CD4-positive, alpha-beta T cell treated with Interleukin-4 for 1 hour (primary cell): ENCODE measurements around the gene SLFNL1.
A peak's percentile ranks its signal among the peaks of the same experiment; 100 is the strongest.

Source experiments
- DNase-seq, 2 donors: peaks; one replicate each; pipeline ENCODE4 v3.0.0-alpha.2; 2020 to 2022

The SLFNL1 gene

DNA sequence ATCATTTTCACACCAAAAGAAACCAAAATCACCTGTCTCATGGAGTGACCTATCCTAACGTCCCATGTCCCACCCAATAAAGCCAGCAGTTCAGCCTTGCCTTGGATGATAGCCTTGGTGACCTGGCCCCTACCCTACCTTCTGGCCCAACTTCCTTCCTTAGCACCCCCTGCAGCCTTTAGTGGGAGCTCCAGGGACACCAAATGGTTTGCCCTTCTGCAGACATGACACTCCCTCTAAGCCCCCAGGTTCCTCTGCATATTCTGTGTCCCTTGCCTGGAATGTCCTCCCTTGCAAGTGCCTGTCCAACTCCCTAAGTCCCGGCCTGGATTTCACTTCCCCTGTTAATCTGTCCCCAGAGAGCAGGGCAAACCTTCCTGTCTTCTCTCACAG is 2.2 kb downstream of the SLFNL1 start:
- no peak for DNase-seq

DNA sequence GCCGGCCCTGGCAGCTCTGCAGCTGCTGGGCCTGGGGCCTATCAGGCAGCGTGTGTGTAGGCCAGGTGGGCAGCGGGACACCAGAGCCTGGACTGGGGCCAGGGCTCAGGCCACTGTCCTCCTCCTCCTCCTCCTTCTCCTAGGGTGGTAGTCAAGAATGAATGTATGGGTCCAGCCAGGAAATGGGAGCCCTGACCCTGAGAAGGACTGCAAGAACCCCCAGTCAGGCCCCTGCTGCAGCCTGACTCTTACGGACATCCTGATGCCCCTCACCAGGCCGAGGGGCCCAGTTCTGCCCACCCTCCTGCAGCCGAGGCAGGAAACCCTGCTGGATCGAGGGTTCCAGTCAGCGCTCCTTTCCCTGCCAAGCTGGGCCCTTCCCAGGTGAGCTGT is 3.5 kb downstream of the SLFNL1 start:
- DNase-seq, result no peak

- DNase-seq, result no peak
Measured at GRCh38 chr1:41017141-41018017, 4.1 kb downstream of the SLFNL1 start.

- DNase-seq, result no peak
Measured at GRCh38 chr1:41015897-41016470, 5.5 kb downstream of the SLFNL1 start.

- no peak for DNase-seq
Measured at GRCh38 chr1:41015281-41015896, 6.1 kb downstream of the SLFNL1 start.

DNA sequence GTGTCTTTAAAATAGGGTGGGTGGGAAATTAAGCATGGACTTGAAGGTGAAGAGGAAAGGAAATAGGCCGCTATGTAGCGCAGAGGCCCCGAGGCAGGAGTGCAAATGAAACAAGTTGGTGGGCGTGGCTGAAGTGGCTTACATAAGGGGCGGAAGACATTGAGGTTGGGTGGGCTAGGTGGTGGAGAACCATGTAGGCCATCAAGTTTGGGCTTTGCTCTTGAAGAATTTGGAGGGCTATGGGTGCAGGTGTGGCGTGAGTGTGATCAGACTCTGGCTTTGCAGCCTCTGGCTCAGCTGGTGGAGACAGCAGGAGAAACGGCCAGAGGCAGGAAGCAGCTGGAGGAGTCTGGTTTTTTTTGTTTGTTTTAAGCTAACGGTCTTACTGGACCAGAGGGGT is 6.7 kb downstream of the SLFNL1 start:
- no peak for DNase-seq

DNA sequence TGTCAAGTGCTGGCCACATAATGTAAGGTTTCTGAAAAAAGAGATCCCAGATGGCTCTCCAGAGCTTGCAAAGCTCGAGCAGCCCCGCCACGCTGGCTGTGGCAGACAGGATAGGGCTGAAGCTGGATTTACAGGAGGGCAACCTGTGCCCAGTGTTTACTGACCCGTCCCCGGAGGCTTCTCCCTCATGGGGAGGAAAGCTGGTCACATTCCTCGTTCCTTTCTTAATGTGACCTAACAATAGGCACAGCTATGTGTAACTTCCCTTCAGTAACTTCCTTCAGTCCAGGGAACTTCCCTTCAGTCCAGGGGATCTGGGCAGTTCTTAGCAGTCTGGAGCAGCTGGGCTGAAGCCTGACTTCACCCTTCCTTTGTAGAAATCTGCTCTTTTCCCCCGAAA is 7.7 kb downstream of the SLFNL1 start:
- no peak for DNase-seq

DNA sequence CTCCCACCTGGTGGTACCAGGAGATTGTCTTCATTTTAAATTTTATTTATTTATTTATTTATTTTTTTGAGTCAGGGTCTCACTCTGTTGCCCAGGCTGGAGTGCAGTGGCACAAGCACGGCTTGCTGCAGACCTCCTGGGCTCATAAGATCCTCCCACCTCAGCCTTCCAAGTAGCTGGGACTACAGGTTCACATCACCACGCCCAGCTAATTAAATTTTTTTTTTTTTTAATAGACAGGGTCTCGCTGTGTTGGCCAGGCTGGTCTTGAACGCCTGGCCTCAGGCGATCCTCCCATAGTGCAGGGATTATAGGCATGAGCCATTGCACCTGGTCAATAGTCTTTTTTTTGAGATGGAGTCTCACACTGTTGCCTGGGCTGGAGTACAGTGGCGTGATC is 8.5 kb downstream of the SLFNL1 start:
- DNase-seq, result no peak

DNA sequence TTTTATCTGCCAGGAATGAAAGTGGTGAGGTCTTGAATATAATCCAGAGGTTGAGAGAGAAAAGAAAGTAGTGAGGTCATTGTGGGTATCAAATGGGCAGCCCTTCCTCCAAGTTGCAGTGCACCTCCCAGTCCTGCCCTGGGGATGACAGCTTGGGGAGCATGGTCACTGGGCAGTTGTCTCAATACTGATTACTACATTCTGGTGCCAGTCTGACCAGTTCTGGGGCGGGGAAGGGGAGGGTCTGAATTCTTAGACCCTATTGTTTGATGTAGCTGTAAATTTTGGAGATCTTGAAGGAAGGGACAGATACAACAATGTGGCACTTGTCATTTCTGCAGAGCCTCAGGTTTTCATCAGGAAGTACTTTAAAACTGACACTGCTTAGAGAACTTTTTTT is 11.2 kb downstream of the SLFNL1 start:
- DNase-seq, result no peak

GRCh38 chr1:41009466-41009865 is 12.1 kb downstream of the SLFNL1 start:
- no peak for DNase-seq

DNA sequence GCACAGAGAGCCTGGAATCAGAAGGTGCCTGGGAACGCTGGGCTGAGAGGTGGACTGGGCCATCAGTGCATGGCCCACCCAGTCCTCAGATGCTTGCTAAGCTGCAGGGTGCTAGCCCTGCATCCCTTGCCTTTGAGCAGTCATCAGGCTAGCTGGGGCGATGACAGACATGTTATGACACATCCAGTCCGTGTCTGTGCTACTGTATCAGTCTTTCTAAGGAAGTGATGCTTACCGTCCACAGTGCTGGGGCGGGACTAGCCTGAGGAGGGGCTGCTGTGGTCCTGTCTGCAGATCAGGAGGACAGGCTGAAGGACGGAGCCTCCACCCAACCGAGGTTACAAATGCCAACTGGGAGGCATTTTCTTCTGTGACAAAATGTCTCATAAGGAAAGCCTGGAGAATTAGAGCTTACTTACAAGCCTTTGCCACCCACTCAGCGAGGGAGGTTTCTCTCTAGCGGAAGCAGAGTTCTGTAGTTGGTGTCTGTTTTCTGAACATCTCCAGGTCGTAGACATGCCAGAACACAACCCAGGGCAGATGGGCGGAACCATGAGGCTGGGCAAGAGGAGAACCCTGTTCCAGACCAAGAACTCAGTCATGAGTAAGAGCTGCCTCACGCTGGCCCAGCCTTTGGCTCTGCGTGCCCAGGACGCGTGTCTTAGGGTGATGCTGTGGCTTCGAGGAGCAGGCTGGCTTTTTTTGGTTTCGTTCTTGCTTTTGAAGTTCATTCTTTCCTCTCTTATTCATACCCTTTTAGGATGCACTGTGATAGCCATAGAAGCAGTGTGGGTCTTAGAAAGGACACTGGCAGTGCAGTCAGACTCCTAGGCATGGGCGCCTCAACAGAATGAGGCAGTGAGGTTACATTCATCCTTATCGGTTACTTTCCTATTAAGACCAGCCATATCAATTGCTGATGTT is 14.3 kb downstream of the SLFNL1 start:
- no peak for DNase-seq

DNA sequence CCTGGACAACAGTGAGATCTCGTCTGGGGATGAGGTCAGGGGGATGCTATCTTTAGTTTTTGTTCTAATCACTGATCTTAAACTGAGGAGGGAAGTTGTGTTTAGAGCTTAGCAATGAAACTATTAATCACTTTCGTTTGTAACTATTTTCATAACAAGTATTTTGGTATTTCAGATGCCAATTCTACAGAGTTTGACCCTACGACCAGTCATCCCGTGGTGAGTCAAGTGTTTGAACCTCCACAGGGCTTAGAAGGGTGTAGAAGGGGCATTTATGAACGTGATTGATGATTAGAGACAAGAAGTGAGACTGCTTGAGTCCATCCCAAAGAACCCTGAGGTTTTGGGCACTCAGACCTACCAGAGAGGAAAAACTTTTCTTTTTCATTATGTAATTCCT is 15.6 kb downstream of the SLFNL1 start:
- DNase-seq, result no peak

GRCh38 chr1:41003640-41004220 is 17.8 kb downstream of the SLFNL1 start:
- DNase-seq, result peak; percentile 86 to 88

GRCh38 chr1:41003127-41003639 is 18.3 kb downstream of the SLFNL1 start:
- DNase-seq, result no peak

DNA sequence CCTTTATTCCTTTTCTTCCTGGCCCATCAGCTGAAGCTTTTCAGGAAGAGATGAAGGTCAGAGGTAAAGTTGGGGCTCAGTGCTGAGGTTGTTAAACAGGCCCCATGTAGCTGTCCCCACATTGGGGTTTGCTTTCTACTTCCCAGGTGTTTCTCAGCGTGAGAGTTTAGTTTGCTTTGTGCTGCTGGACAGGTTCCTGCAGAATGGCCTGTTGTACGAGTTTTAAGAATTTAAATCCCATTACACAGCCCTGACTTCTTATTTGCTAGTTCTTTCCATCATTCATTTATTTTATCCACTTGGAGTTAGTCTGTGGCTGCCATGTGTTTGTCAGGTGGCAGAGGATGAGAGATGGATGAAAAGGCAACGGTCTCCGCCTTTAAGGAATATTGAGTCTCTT is 22.9 kb downstream of the SLFNL1 start:
- DNase-seq, result no peak

DNA sequence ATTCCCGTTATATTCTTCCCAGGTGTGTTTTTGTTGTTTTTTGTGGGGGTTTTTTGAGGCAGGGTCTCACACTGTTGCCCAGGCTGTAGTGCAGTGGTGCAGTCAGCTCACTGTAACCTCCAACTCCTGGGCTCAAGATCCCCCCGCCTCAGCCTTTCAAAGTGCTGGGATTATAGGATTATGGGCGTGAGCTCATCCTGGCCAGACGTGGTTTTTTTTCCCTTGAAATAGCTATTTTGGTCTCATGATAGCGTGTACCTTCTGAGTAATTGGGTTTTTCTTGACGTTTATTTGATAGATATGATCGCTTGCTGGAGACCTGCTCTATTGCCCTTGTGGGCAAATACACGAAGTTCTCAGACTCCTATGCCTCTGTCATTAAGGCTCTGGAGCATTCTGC is 24.4 kb downstream of the SLFNL1 start:
- DNase-seq, result no peak

- no peak for DNase-seq
Measured at GRCh38 chr1:40989066-40989465, 32.5 kb downstream of the SLFNL1 start.

GRCh38 chr1:40988280-40988679 is 33.2 kb downstream of the SLFNL1 start:
- DNase-seq, result no peak

GRCh38 chr1:40987439-40988276 is 33.9 kb downstream of the SLFNL1 start:
- DNase-seq, result no peak

GRCh38 chr1:40986956-40987355 is 34.6 kb downstream of the SLFNL1 start:
- DNase-seq, result no peak

- DNase-seq, result no peak
Measured at GRCh38 chr1:40986328-40986783, 35.2 kb downstream of the SLFNL1 start.
